Lower lobe of right lung (tissue), 2 donors: ENCODE results near the gene DCAF8L2. TPM values are rescaled to one million over a fixed set of nuclear protein-coding genes. Genes with fewer than 3 reads are reported as not detected.

Source experiments
- ATAC-seq, 2 donors: fragments of 200-7000 bp; cut with Tn5 transposase; one replicate each; pipeline ENCODE4 v1.9.1; 2020 to 2022; ENCODE audit warnings: mild to moderate bottlenecking in 2 of 2, moderate library complexity in 2 of 2
- DNase-seq: peaks from one replicate; pipeline ENCODE4 v3.0.0-alpha.2; 2020
- H3K27ac ChIP-seq: fragments of 200-600 bp; one replicate; pipeline ENCODE4 v1.8.0; 2022
- H3K27me3 ChIP-seq: fragments of 200-600 bp; one replicate; pipeline ENCODE4 v1.8.0; 2022; ENCODE audit warnings: low read depth
- H3K36me3 ChIP-seq: fragments of 200-600 bp; one replicate; pipeline ENCODE4 v1.8.0; 2022; ENCODE audit warnings: mild to moderate bottlenecking
- H3K4me1 ChIP-seq: fragments of 200-600 bp; one replicate; pipeline ENCODE4 v1.8.0; 2022
- H3K4me3 ChIP-seq: fragments of 200-600 bp; one replicate; pipeline ENCODE4 v1.8.0; 2022; ENCODE audit warnings: mild to moderate bottlenecking
- H3K9me3 ChIP-seq: fragments of 200-600 bp; one replicate; pipeline ENCODE4 v1.8.0; 2022
- intact Hi-C: fragments of 100-400 bp; cut with DNase I; formaldehyde crosslinking; loops from one replicate; pipeline ENCODE4 v1.11.0; 2022
- total RNA-seq: library from RNA; stranded (reverse); fragmentation: NEBNext Ultra II Directional; extraction: Animal tissue kit (Norgen Biotek cat#: 25700); gene quantifications from one replicate; pipeline ENCODE4 v1.2.1, GENCODE V29; 2021
- TF ChIP-seq, protein P1 (sequence below): fragments of 200-600 bp; IDR thresholded peaks from one replicate; pipeline ENCODE4 v1.8.0; 2022; ENCODE audit warnings: antibody characterized with exemption, mild to moderate bottlenecking
- donor health status: DM: no; HTN: yes; CAD: no; lungs with severe emphysema.

The DCAF8L2 gene
- total RNA-seq, 1 donor from 2014 or later, result not detected

DNA sequence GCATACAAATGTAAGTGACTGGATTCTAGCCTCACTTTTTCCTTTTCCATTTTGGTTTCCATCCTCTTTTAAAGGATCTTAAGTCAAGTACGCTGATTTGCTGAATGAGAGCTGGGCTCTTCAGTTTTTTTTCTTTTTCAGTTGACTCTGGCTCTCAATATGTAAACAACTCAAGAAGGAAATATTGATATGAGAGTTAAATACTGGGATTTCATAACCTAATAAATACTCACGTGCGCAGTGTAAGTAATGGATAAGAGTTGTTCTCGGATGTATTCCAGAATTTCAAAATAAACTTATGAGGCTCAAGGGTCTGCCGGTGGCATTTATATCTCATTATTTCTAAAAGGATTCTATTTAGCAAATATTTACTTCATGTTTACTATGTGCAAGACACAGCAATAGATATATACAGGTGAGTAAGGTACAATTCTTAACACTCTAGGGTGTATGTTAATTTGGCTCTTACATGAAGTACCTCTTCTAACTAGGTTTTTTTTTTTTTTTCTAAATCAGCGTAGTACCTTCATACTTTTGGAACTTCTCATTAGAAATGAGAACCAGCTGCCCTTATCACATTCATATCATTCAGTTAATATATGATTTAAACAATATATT lies 206.6 kb downstream of the DCAF8L2 start:
- TF ChIP-seq, protein P1, sequence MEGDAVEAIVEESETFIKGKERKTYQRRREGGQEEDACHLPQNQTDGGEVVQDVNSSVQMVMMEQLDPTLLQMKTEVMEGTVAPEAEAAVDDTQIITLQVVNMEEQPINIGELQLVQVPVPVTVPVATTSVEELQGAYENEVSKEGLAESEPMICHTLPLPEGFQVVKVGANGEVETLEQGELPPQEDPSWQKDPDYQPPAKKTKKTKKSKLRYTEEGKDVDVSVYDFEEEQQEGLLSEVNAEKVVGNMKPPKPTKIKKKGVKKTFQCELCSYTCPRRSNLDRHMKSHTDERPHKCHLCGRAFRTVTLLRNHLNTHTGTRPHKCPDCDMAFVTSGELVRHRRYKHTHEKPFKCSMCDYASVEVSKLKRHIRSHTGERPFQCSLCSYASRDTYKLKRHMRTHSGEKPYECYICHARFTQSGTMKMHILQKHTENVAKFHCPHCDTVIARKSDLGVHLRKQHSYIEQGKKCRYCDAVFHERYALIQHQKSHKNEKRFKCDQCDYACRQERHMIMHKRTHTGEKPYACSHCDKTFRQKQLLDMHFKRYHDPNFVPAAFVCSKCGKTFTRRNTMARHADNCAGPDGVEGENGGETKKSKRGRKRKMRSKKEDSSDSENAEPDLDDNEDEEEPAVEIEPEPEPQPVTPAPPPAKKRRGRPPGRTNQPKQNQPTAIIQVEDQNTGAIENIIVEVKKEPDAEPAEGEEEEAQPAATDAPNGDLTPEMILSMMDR, result no peak
- H3K4me1 ChIP-seq, result no peaks in the 10 kb centered on the region
- no peak overlapping the region for H3K4me3 ChIP-seq
- no peaks in the 10 kb centered on the region for H3K36me3 ChIP-seq
- ATAC-seq (peak; percentile 55 to 68), DNase-seq (no peak)
- intact Hi-C loops, result no loop called here
- H3K27ac ChIP-seq, result no peak overlapping the region
- no peaks in the 10 kb centered on the region for H3K27me3 ChIP-seq
- no peaks in the 10 kb centered on the region for H3K9me3 ChIP-seq

DNA sequence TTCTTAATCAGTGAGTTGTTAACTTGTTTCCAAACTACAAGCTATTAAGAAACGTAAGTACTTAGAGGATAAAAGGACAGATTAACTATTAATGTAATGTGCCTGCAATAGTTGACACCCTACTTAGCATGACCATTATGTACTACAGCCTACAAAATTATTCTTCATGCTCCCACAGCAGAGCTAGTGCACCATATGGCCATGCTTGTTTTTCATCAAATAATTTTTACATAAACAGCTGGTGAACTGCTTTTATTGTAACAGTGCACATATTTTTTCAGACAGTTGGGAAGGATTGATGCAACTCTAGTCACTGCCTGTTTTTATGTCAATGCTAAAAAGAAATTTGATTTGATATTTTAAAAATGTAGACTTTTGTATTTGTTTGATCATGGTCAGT lies 207.4 kb downstream of the DCAF8L2 start:
- Histone ChIP-seq H3K27ac (no peak overlapping the region), H3K4me1 (no peaks in the 10 kb centered on the region), H3K9me3 (no peaks in the 10 kb centered on the region), H3K27me3 (no peaks in the 10 kb centered on the region), H3K4me3 (no peak overlapping the region), H3K36me3 (no peaks in the 10 kb centered on the region)
- intact Hi-C loops, result no loop called here
- TF ChIP-seq, protein P1, result no peak
- DNase-seq (no peak), ATAC-seq (no peak)

Other genes with a start within 250 kb of the DCAF8L2 start
- not detected for gene PPP4R3C, start 127.0 kb upstream of the DCAF8L2 start, total RNA-seq
- gene MAGEB10, start 217.6 kb downstream of the DCAF8L2 start, total RNA-seq, result not detected